IMR-90 (cell line): ENCODE results near the gene LIG1. TPM values are rescaled to one million over a fixed set of nuclear protein-coding genes. Genes with fewer than 3 reads are reported as not detected.
A peak's percentile ranks its signal among the peaks of the same experiment; 100 is the strongest.

Experiments used
- ATAC-seq: fragments of 200-7000 bp; cut with Tn5 transposase; 2 replicates; pipeline ENCODE4 v1.9.1; 2020; ENCODE audit warnings: low read depth, mild to moderate bottlenecking, moderate library complexity
- BruUV-seq: library from RNA; stranded (reverse); fragments of 400-500 nt; replicated peaks from 2 replicates; lab custom pipeline; 2021; lab: Mats Ljungman, UMichigan
- CTCF ChIA-PET: fragments of 300-600 bp; formaldehyde crosslinking; extraction: SDS; loops from one replicate; lab custom pipeline; 2021; ENCODE audit warnings: antibody characterized with exemption; lab: Yijun Ruan, JAX
- POLR2A ChIA-PET: fragments of 300-600 bp; sonication (Branson Sonifier 250); formaldehyde crosslinking; loops from one replicate; lab custom pipeline; 2022; ENCODE audit warnings: antibody characterized with exemption; ENCODE audit not compliant: unreplicated experiment; lab: Charles Lee
- DNase-seq: peaks from one replicate; pipeline ENCODE4 v3.0.0; 2013
- H2AFZ ChIP-seq: replicated peaks from 2 replicates; pipeline ENCODE3; 2013; ENCODE audit warnings: low read length, mild to moderate bottlenecking; ENCODE audit not compliant: poor library complexity
- H2AK5ac ChIP-seq: 2 replicates; pipeline ENCODE4 v1.6.1; 2013; ENCODE audit warnings: low read depth, low read length, inconsistent platforms
- H2AK9ac ChIP-seq: replicated peaks from 2 replicates; pipeline ENCODE3; 2013; ENCODE audit warnings: mild to moderate bottlenecking, low read depth, low read length, moderate library complexity; ENCODE audit not compliant: poor library complexity
- H2BK120ac ChIP-seq: 2 replicates; pipeline ENCODE4 v1.6.1; 2013; ENCODE audit warnings: low read depth, low read length, inconsistent platforms
- H2BK15ac ChIP-seq: 3 replicates; pipeline ENCODE4 v1.6.1; 2013; ENCODE audit warnings: low read depth, low read length, inconsistent platforms
- H2BK20ac ChIP-seq: 2 replicates; pipeline ENCODE4 v1.6.1; 2013; ENCODE audit warnings: low read depth, mild to moderate bottlenecking, inconsistent platforms, low read length, moderate library complexity
- H2BK5ac ChIP-seq: 2 replicates; pipeline ENCODE4 v1.6.1; 2013; ENCODE audit warnings: mild to moderate bottlenecking, low read depth, low read length, inconsistent platforms; ENCODE audit not compliant: poor library complexity, severe bottlenecking
- H3K14ac ChIP-seq: replicated peaks from 2 replicates; pipeline ENCODE4 v1.6.1; 2013; ENCODE audit warnings: low read depth, low read length, inconsistent platforms
- H3K18ac ChIP-seq: 2 replicates; pipeline ENCODE4 v1.6.1; 2013; ENCODE audit warnings: low read depth, low read length, control low read depth
- H3K23ac ChIP-seq: 2 replicates; pipeline ENCODE4 v1.6.1; 2013; ENCODE audit warnings: low read depth, low read length, inconsistent platforms
- H3K27ac ChIP-seq: 2 replicates; pipeline ENCODE4 v1.5.1; 2013; ENCODE audit warnings: mild to moderate bottlenecking, control low read depth, low read length; ENCODE audit not compliant: insufficient read depth
- H3K27me3 ChIP-seq: 2 replicates; pipeline ENCODE4 v1.6.1; 2013; ENCODE audit warnings: low read length; ENCODE audit not compliant: control insufficient read depth, insufficient read depth
- H3K36me3 ChIP-seq: 2 replicates; pipeline ENCODE4 v1.6.1; 2013; ENCODE audit warnings: low read length, mixed read lengths; ENCODE audit not compliant: control insufficient read depth, insufficient read depth
- H3K4ac ChIP-seq: 2 replicates; pipeline ENCODE4 v1.6.1; 2013; ENCODE audit warnings: low read depth, low read length, inconsistent platforms
- H3K4me1 ChIP-seq: 2 replicates; pipeline ENCODE4 v1.6.1; 2013; ENCODE audit warnings: low read length, mixed read lengths; ENCODE audit not compliant: control insufficient read depth, insufficient read depth
- H3K4me2 ChIP-seq: 2 replicates; pipeline ENCODE4 v1.6.1; 2013; ENCODE audit warnings: low read depth, mild to moderate bottlenecking, control low read depth, low read length, moderate library complexity
- H3K4me3 ChIP-seq: 2 replicates; pipeline ENCODE4 v1.5.1; 2013; ENCODE audit warnings: low read depth, mild to moderate bottlenecking, control low read depth, low read length, moderate library complexity; ENCODE audit not compliant: insufficient read depth
- H3K56ac ChIP-seq: 2 replicates; pipeline ENCODE4 v1.6.1; 2013; ENCODE audit warnings: low read length, inconsistent platforms; ENCODE audit not compliant: insufficient read depth; ENCODE audit errors: extremely low read depth
- H3K79me1 ChIP-seq, 2 experiments: 2 replicates each; pipeline ENCODE4 v1.6.1; 2013; ENCODE audit warnings: low read length in 2 of 2, inconsistent platforms in 1 of 2, low read depth in 1 of 2
- H3K9ac ChIP-seq: 2 replicates; pipeline ENCODE4 v1.6.1; 2013; ENCODE audit warnings: low read depth, low read length, control low read depth
- H3K9me1 ChIP-seq: 2 replicates; pipeline ENCODE4 v1.6.1; 2013; ENCODE audit warnings: low read length, inconsistent platforms; ENCODE audit not compliant: insufficient read depth
- H3K9me3 ChIP-seq: 2 replicates; pipeline ENCODE4 v1.6.1; 2013; ENCODE audit warnings: low read length; ENCODE audit not compliant: control insufficient read depth, insufficient read depth
- H4K20me1 ChIP-seq: 2 replicates; pipeline ENCODE4 v1.6.1; 2013; ENCODE audit warnings: low read length, inconsistent platforms; ENCODE audit not compliant: insufficient read depth
- H4K5ac ChIP-seq: 2 replicates; pipeline ENCODE4 v1.6.1; 2013; ENCODE audit warnings: mild to moderate bottlenecking, low read depth, low read length, control low read depth
- H4K8ac ChIP-seq, 2 experiments: 2 replicates each; pipeline ENCODE4 v1.6.1; 2013; ENCODE audit warnings: low read depth in 2 of 2, low read length in 2 of 2, control low read depth in 1 of 2, inconsistent platforms in 1 of 2
- H4K91ac ChIP-seq: 2 replicates; pipeline ENCODE4 v1.6.1; 2013; ENCODE audit warnings: low read depth, low read length, inconsistent platforms; ENCODE audit not compliant: insufficient read depth
- MXI1 ChIP-seq: IDR thresholded peaks from 2 replicates; pipeline ENCODE4 v1.6.1; 2012; ENCODE audit warnings: low read depth, mild to moderate bottlenecking, low read length, moderate library complexity, borderline replicate concordance
- POLR2A ChIP-seq: IDR thresholded peaks from 2 replicates; pipeline ENCODE4 v1.6.1; 2012; ENCODE audit warnings: mild to moderate bottlenecking, low read depth, low read length
- WGBS, 2 experiments: methylation state at CpG; one replicate each; pipeline versions ENCODE4 v1.1.5 to v1.1.7; 2013; ENCODE audit warnings: missing lambda C conversion rate in 2 of 2; ENCODE audit not compliant: insufficient read length in 1 of 2; ENCODE audit errors: extremely low coverage in 2 of 2; 5-methylcytosine and 5-hydroxymethylcytosine counted together
- dilution Hi-C: fragments of 300-500 bp; cut with HindIII; formaldehyde crosslinking; loops from one replicate; pipeline ENCODE4 v1.14.3; 2018; ENCODE audit warnings: low sequenced_read_pairs; ENCODE audit not compliant: unreplicated experiment
- in situ Hi-C: fragments of 300-500 bp; cut with MboI; formaldehyde crosslinking; loops from 3 replicates; pipeline ENCODE4 v1.14.3; 2019; ENCODE audit warnings: low sequenced_read_pairs, inconsistent platforms, mixed read lengths
- intact Hi-C: fragments of 100-400 bp; cut with micrococcal nuclease; formaldehyde crosslinking; loops from 2 replicates; pipeline ENCODE4 v1.10.0; 2022
- polyA plus RNA-seq, 3 experiments: library from polyadenylated mRNA; depleted of rRNA; stranded (reverse); fragments of >200 nt; gene quantifications; 2 replicates each; pipeline ENCODE4 v1.2.3, GENCODE V29; 2012; ENCODE audit warnings: low replicate concordance in 1 of 3
- total RNA-seq: library from RNA; depleted of rRNA; stranded (reverse); fragments of >200 nt; gene quantifications from 2 replicates; pipeline ENCODE4 v1.2.3, GENCODE V29; 2012

The LIG1 gene
- total and polyA plus RNA-seq, 2 of the 4 experiments (the other 2 are of a cell fraction), result 24.9 to 34.0 TPM

- no peaks in the 10 kb centered on the region for H3K36me3 ChIP-seq
- peak overlapping the region; percentile 71 for H4K5ac ChIP-seq
- H2AK9ac ChIP-seq, result peak overlapping the region; percentile 45
- no peaks in the 10 kb centered on the region for H3K27me3 ChIP-seq
- H3K27ac ChIP-seq, result peak overlapping the region; percentile 65
- peaks cover 2% of the 10 kb centered on the region; the same call in 1 of the 2 replicates for H3K4me1 ChIP-seq
- TSS peak; percentile 70 for BruUV-seq
- no peaks in the 10 kb centered on the region for H3K9me3 ChIP-seq
- 0 out of 2 replicates have a peak overlapping the region, but pooled peaks have one; percentile 4 for H2BK120ac ChIP-seq
- 0 out of 2 replicates have a peak, but pooled peaks cover 3% of the 10 kb centered on the region for H3K9me1 ChIP-seq
- peak overlapping the region; percentile 87 for H2AFZ ChIP-seq
- ChIA-PET CTCF (interaction anchor here (0.6 to 1.8 kb wide), 3 partner anchors 9 to 678 kb away, joined by 3 to 6 read pairs (median 6); no protein-coding TSS in a partner anchor), POLR2A (interaction anchor here (1.0 to 1.6 kb wide), 2 partner anchors 13 to 53 kb away, joined by 3 to 7 read pairs; partner anchors contain the start of gene CARD8)
- dilution Hi-C loops (no loop called here), in situ Hi-C loops (no loop called here), intact Hi-C loops (no loop called here)
- H2BK20ac ChIP-seq, result no peak overlapping the region
- H2BK15ac ChIP-seq, result no peak overlapping the region; the same call in 1 of the 3 replicates
- H3K9ac ChIP-seq, result peak overlapping the region; percentile 91
- no peak for DNase-seq
- H3K56ac ChIP-seq, result peak overlapping the region; percentile 75
- H2AK5ac ChIP-seq, result peak overlapping the region; percentile 52
- TF ChIP-seq MXI1 (0 out of 2 replicates have a peak, but pooled peaks have one; percentile 2), POLR2A (no peak)
- peak overlapping the region; percentile 39; the same call in 1 of the 2 replicates for H3K18ac ChIP-seq
- H3K23ac ChIP-seq, result peak overlapping the region; percentile 40; the same call in 1 of the 2 replicates
- H4K91ac ChIP-seq, result peak overlapping the region; percentile 80
- ATAC-seq, result no peak
- H3K79me1 ChIP-seq, result peaks cover 10 to 37% of the 10 kb centered on the region in 2 experiments
- H2BK5ac ChIP-seq, result peak overlapping the region; percentile 49
- peak overlapping the region; percentile 81 for H3K4ac ChIP-seq
- no CpG with 5 or more reads among the region's 5 CpGs for WGBS, 2 experiments
- peak overlapping the region; percentile 85 for H3K14ac ChIP-seq
- peak overlapping the region; percentile 70 for H3K4me2 ChIP-seq
- peak overlapping the region; percentile 65 for H3K4me3 ChIP-seq
- peak overlapping the region; percentile 93 to 97 for H4K8ac ChIP-seq
- H4K20me1 ChIP-seq, result no peaks in the 10 kb centered on the region
Measured at GRCh38 chr19:48203222-48203793, 33.2 kb upstream of the LIG1 start.
